ENCODE results near the gene LRMDA.

Gene LRMDA

DNA sequence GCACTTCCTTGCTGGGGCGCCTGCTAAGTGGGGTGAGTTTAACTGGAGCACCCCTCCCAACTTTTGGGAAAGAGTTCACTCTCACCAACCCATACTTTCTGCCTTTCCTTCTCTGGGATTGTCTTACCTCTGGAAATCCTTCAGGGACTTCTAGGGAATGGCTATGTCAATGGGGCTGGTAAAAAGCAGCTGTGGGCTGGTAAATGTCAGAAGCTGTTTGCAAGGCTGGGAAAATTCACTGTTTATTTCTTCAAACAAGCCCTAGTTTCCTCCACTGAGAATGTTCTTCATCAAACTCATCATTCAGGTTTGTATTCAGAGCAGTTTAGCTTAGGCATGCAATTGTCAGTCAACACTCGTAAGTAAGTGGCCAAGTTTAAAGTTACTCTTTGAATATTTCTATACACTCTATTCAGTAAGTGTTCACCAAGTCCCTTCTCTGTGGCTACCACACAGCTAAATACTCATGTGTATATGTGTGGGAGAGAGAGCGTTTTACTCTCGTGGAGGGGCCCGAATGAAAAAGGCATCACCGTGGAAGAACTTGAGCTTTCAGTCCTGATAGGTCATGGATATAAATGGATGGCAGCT, 654.8 kb downstream of the LRMDA start:
- DNase-seq, result no peak
- Histone ChIP-seq H3K9me3 (ENCODE audit: severe bottlenecking) (no peaks in the 10 kb centered on the region), H3K4me3 (ENCODE audit: low read depth, low read length) (no peak overlapping the region), H3K27ac (no peak overlapping the region), H3K27me3 (ENCODE audit: insufficient read depth, low read depth, severe bottlenecking) (no peaks in the 10 kb centered on the region), H3K36me3 (no peaks in the 10 kb centered on the region)
- TF ChIP-seq, protein P1, sequence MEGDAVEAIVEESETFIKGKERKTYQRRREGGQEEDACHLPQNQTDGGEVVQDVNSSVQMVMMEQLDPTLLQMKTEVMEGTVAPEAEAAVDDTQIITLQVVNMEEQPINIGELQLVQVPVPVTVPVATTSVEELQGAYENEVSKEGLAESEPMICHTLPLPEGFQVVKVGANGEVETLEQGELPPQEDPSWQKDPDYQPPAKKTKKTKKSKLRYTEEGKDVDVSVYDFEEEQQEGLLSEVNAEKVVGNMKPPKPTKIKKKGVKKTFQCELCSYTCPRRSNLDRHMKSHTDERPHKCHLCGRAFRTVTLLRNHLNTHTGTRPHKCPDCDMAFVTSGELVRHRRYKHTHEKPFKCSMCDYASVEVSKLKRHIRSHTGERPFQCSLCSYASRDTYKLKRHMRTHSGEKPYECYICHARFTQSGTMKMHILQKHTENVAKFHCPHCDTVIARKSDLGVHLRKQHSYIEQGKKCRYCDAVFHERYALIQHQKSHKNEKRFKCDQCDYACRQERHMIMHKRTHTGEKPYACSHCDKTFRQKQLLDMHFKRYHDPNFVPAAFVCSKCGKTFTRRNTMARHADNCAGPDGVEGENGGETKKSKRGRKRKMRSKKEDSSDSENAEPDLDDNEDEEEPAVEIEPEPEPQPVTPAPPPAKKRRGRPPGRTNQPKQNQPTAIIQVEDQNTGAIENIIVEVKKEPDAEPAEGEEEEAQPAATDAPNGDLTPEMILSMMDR (IDR thresholded peaks at IDR 0.05; ENCODE audit: low read depth, low read length), result no peak

DNA sequence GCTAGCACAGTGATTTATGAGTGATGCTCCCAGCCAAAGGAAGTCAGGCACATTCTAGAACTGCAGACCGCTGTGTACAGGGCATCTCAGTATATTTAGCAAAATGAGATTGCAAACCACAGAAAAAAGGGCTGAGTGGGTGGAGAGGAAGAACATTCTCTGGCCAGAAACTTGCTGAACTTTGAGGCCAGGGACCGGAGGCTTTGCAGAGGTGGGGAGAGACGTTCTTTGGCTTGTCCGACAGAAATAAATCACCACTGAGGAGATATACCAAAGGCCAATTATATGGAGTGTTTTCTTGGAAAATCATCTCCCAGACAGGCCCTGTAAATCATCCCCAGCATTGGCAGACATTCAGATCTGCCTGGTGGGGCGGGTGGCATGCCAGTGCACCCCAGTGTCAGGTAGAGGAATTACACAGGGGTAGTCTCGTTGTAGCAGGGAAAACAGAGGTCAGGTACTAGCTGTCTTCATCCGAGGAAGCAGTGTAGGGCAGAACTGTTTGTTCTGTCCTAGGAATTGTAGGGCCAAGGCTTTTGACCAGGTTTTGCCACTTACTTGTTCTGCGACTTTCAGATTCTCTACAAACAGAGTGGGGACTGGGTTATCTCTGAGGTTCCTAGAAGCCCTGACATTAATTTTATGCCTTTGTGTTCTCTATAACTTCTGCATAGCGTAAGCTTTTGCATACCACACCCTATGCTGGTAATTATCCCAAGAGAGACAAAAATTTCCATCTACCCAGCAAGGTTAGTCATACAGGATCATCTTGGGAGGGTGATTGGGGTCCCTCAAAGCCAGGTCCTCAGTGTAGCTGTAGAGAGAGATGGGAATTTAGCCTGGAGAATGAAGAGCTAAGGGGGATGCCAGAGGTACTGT, 655.6 kb downstream of the LRMDA start:
- no peaks in the 10 kb centered on the region for H3K9me3 ChIP-seq (ENCODE audit: severe bottlenecking)
- TF ChIP-seq, protein P1 (IDR thresholded peaks at IDR 0.05; ENCODE audit: low read depth, low read length), result peak; percentile 67
- peak; percentile 59 for DNase-seq
- no peak overlapping the region for H3K27ac ChIP-seq
- H3K27me3 ChIP-seq (ENCODE audit: insufficient read depth, low read depth, severe bottlenecking), result no peaks in the 10 kb centered on the region
- H3K4me3 ChIP-seq (ENCODE audit: low read depth, low read length), result no peak overlapping the region
- no peaks in the 10 kb centered on the region for H3K36me3 ChIP-seq

DNA sequence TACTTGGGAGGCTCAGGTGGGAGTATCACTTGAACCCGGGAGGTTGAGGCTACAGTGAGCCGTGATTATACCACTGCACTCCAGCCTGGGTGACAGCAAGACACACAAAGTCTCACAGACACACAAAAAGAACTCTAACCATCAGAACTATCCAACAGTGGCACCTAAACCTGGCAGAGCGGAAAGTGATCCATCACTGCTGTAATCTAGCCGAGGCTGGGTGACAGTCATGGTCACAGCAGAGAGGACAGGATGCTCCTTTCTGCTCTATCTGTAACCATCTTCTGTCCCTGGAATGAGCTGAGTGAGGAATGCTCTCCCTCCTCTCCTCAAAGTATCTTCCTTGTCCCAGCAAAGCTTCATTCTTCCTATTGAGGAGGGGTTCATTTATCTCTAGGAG, 656.6 kb downstream of the LRMDA start:
- no peak overlapping the region for H3K27ac ChIP-seq
- TF ChIP-seq, protein P1 (IDR thresholded peaks at IDR 0.05; ENCODE audit: low read depth, low read length), result no peak
- H3K27me3 ChIP-seq (ENCODE audit: insufficient read depth, low read depth, severe bottlenecking), result no peaks in the 10 kb centered on the region
- no peaks in the 10 kb centered on the region for H3K36me3 ChIP-seq
- no peak overlapping the region for H3K4me3 ChIP-seq (ENCODE audit: low read depth, low read length)
- no peaks in the 10 kb centered on the region for H3K9me3 ChIP-seq (ENCODE audit: severe bottlenecking)
- no peak for DNase-seq

DNA sequence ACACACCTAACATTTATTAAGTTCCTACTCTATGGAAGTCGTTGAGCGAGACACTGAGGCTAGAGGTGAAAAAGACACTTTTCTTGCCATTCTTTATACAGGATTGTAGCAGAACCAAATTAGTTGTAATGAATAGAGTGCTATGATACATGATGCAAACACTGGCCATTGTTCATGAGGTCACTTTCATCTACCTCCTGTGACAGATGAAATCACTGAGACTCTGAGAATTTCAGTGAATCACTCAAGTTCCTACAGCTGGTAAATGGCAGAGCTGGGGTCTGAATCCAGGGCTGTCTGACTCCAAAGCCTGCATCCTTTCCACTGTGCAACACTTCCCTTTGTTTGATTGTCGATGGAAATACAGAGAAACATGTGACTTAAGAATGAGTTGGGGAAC, 657.6 kb downstream of the LRMDA start:
- DNase-seq, result no peak
- TF ChIP-seq, protein P1 (IDR thresholded peaks at IDR 0.05; ENCODE audit: low read depth, low read length), result no peak

DNA sequence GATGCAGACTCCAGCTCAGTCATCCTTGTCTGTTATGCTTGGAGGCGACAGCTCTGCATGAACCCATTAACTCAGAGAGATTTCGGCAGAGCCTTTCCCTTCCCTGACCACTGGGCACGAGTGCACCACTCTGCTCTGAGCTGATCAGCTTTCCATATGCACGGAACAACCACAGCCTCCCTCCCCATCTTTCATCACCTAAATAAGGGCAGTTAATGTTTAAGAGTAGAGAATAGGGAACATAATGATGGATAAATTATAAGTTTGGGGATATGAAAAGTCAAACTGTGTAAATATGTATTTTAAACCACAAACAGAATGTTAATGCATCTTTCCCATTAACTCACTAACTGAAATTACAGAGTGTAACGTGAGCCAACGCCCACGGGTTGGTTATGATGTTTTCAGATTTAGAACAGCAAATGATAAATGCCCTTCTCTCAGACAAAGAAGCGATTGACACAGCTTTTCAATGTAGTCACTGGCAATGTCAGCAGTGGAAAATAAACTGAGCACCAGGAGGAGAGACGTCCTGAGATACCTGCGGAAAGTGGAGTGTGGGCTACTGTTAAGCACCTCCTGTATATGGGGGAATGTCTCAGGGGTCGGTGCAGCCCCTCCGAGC, 658.2 kb downstream of the LRMDA start:
- Histone ChIP-seq H3K4me3 (ENCODE audit: low read depth, low read length) (no peak overlapping the region), H3K27me3 (ENCODE audit: insufficient read depth, low read depth, severe bottlenecking) (no peaks in the 10 kb centered on the region), H3K27ac (no peak overlapping the region), H3K9me3 (ENCODE audit: severe bottlenecking) (no peaks in the 10 kb centered on the region), H3K36me3 (no peaks in the 10 kb centered on the region)
- DNase-seq, result no peak
- TF ChIP-seq, protein P1 (IDR thresholded peaks at IDR 0.05; ENCODE audit: low read depth, low read length), result no peak

More for the DNA sequence above, 657.6 kb downstream of the LRMDA start:
- Histone ChIP-seq H3K27ac (no peak overlapping the region), H3K9me3 (ENCODE audit: severe bottlenecking) (no peaks in the 10 kb centered on the region), H3K4me3 (ENCODE audit: low read depth, low read length) (no peak overlapping the region), H3K36me3 (no peaks in the 10 kb centered on the region), H3K27me3 (ENCODE audit: insufficient read depth, low read depth, severe bottlenecking) (no peaks in the 10 kb centered on the region)

Data from WERI-Rb-1 (cell line).